ENCODE results near the gene VASN.

DNA sequence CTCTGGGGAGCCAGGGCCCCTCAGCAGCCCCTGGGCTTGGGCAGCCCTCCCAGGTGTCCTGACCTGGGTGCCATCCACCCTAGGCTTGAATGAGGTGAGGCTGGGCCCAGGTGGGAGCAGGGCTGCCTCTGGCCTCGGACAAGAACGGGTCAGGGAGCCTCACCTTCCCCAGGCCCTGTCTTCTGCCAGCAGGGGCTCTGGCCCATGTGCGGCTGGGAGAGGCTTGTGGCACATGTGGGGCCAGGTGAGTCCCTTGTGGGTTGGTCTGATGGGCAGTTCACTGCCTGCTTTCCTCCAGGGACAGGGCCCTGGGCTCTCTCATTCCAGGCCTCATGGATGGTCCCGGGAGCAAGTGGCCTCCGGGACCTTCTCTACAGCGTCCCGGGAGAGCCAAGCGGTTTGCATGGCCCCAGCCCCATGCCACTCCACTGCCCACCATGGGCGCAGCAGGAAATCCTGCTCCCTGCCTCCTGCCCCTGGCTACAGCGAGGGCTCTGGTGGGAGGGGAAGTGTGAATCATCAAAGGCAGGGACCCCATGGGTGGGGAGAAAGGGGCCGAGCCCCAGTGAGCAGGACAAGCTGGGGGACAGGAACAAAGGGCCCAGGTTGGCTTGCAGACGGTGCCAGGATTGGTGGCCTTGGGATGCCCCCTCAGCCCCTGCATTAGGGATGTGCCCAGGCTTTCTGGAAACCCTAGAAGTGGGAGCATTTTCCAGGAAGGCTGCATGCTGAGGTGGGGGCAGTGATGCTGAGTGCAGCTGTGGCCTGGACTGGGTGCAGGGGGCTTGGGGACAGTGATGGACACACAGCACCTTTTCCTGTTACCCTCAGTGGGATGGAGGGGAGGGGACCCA lies 12.2 kb downstream of the VASN start:
- TF ChIP-seq, protein P1, sequence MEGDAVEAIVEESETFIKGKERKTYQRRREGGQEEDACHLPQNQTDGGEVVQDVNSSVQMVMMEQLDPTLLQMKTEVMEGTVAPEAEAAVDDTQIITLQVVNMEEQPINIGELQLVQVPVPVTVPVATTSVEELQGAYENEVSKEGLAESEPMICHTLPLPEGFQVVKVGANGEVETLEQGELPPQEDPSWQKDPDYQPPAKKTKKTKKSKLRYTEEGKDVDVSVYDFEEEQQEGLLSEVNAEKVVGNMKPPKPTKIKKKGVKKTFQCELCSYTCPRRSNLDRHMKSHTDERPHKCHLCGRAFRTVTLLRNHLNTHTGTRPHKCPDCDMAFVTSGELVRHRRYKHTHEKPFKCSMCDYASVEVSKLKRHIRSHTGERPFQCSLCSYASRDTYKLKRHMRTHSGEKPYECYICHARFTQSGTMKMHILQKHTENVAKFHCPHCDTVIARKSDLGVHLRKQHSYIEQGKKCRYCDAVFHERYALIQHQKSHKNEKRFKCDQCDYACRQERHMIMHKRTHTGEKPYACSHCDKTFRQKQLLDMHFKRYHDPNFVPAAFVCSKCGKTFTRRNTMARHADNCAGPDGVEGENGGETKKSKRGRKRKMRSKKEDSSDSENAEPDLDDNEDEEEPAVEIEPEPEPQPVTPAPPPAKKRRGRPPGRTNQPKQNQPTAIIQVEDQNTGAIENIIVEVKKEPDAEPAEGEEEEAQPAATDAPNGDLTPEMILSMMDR (IDR thresholded peaks at IDR 0.05 in 2 of 3, conservative IDR thresholded peaks at IDR 0.05 in 1 of 3; ENCODE audit: control insufficient read depth in 2 of 3, extremely low read depth in 1 of 3, insufficient read depth in 1 of 3, low read depth in 3 of 3, low read length in 3 of 3): no peak
- no peak for TF ChIP-seq EZH2 (IDR thresholded peaks at IDR 0.05; ENCODE audit: borderline replicate concordance, control insufficient read depth, low read depth, low read length)
- no peak for TF ChIP-seq RB1 (IDR thresholded peaks at IDR 0.05; ENCODE audit: borderline replicate concordance)

All from GM12878 (cell line).